Neutrophil (primary cell): ENCODE data around the gene ESPL1.

Source experiments
- H3K27ac ChIP-seq: fragments of 200-600 bp; sonication (generic); 2 replicates; pipeline ENCODE4 v1.5.1; 2016; ENCODE audit warnings: mild to moderate bottlenecking, moderate library complexity
- H3K27me3 ChIP-seq: fragments of 200-600 bp; sonication (generic); 2 replicates; pipeline ENCODE4 v1.6.0; 2016; ENCODE audit warnings: mild to moderate bottlenecking
- H3K36me3 ChIP-seq: fragments of 200-600 bp; sonication (generic); 2 replicates; pipeline ENCODE4 v1.5.1; 2017
- H3K4me1 ChIP-seq, 2 experiments: fragments of 200-600 bp in 1 of 2; sonication (generic) in 1 of 2; 1 replicate in 1 of 2; 2 replicates in 1 of 2; pipeline versions ENCODE4 v1.5.1 to v1.6.1; 2013 to 2016; ENCODE audit warnings: low read depth in 1 of 2, low read length in 1 of 2, mild to moderate bottlenecking in 1 of 2, moderate library complexity in 1 of 2; ENCODE audit not compliant: control insufficient read depth in 1 of 2, insufficient read depth in 1 of 2
- H3K4me3 ChIP-seq, 2 experiments: fragments of 200-600 bp in 1 of 2; sonication (generic) in 1 of 2; 1 replicate in 1 of 2; 2 replicates in 1 of 2; pipeline ENCODE4 v1.5.1; 2013 to 2016; ENCODE audit warnings: low read depth in 1 of 2, low read length in 1 of 2, mild to moderate bottlenecking in 1 of 2, moderate library complexity in 1 of 2
- H3K9me3 ChIP-seq: fragments of 200-600 bp; sonication (generic); 2 replicates; pipeline ENCODE4 v1.5.1; 2016
- TF ChIP-seq, protein P1 (sequence below): fragments of 200-600 bp; sonication (generic); IDR thresholded peaks from 2 replicates; pipeline ENCODE4 v1.5.1; 2016; ENCODE audit warnings: antibody characterized with exemption

ESPL1 gene

DNA sequence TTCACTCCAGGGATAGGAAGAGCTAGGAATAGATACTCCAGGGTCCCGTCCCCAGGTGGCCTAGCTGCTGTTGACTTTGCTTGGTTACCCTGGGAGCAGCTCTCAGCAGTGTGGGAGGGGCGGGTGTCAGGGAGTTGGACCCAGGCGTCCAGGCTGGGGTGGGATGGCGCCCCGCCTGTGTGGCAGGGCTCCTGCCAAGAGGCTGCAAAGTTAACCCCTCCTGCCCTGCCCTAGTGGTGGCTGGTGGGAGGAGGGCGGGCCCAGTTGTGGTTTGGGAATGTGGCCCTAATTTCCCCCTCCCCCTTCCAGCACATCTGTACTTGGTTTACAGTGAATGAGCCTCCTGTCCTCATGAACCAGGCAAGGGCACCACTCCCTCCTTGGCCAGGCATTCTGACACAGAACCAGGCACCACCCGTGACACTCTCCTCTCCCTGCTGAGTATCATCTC lies 34.4 kb upstream of the ESPL1 start:
- Histone ChIP-seq H3K9me3 (no peaks in the 10 kb centered on the region), H3K27ac (no peak overlapping the region), H3K36me3 (no peaks in the 10 kb centered on the region), H3K4me1 (peaks cover 11 to 15% of the 10 kb centered on the region in 2 experiments), H3K4me3 (no peak overlapping the region), H3K27me3 (peaks cover 93% of the 10 kb centered on the region)
- TF ChIP-seq, protein P1, sequence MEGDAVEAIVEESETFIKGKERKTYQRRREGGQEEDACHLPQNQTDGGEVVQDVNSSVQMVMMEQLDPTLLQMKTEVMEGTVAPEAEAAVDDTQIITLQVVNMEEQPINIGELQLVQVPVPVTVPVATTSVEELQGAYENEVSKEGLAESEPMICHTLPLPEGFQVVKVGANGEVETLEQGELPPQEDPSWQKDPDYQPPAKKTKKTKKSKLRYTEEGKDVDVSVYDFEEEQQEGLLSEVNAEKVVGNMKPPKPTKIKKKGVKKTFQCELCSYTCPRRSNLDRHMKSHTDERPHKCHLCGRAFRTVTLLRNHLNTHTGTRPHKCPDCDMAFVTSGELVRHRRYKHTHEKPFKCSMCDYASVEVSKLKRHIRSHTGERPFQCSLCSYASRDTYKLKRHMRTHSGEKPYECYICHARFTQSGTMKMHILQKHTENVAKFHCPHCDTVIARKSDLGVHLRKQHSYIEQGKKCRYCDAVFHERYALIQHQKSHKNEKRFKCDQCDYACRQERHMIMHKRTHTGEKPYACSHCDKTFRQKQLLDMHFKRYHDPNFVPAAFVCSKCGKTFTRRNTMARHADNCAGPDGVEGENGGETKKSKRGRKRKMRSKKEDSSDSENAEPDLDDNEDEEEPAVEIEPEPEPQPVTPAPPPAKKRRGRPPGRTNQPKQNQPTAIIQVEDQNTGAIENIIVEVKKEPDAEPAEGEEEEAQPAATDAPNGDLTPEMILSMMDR = no peak

DNA sequence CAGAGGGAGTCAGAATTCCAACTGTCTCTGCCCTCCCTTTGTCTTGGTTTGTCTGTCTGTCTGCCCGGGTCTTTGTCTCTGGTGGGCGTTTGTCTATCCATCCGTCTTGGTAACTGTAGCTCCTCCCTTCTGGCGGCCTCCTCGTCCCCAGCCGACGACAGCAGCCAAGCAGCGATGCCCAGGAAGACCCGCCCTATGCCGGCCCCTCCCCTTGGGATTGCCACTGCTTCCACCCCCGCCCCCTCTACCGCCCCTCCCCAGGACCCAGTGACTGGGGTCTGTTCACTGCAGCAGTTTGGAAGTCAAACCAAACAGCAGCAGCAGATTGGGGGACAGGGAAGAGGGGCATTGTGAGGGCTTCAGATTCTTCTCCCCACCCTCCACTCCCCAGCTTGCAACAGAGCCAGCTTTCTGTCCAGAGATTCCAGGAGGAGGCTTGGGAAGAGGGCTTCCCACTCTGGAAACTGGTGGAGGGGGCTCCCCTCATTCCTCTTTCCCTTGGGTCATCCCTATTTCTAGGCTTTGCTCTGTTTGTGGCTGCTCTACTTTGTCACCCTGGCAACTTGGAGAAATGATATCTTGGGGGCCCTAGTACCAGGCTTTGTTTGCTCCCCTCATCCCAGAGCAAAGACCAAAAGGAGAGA lies 33.7 kb upstream of the ESPL1 start:
- TF ChIP-seq, protein P1 = no peak
- Histone ChIP-seq H3K4me1 (peaks cover 11 to 15% of the 10 kb centered on the region in 2 experiments), H3K4me3 (no peak overlapping the region), H3K36me3 (no peaks in the 10 kb centered on the region), H3K9me3 (no peaks in the 10 kb centered on the region), H3K27me3 (peaks cover 86% of the 10 kb centered on the region), H3K27ac (no peak overlapping the region)

DNA sequence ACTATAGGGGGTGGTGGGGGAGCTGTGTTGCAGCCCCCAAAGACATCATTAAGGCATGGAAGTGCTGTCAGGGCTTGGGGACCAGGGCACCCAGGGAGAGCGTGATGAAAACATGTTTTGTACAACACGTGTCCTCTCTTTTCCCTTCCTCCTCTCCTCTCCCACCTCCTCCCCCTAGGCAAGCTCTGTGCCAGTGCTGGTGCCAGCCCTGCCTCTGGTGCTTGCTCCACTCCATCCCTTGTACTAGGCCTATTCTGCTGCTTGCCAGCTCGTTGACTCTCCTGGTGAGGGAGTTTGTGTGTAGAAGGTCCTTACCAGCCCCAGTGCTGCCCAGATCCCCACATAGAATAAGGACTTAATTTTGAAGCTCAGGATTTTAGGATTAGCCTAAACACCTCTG lies 32.9 kb upstream of the ESPL1 start:
- H3K36me3 ChIP-seq = no peaks in the 10 kb centered on the region
- no peak overlapping the region for H3K4me3 ChIP-seq
- H3K27ac ChIP-seq = no peak overlapping the region
- H3K9me3 ChIP-seq = no peaks in the 10 kb centered on the region
- TF ChIP-seq, protein P1 = no peak
- peaks cover 11 to 16% of the 10 kb centered on the region in 2 experiments for H3K4me1 ChIP-seq
- peaks cover 78% of the 10 kb centered on the region for H3K27me3 ChIP-seq

DNA sequence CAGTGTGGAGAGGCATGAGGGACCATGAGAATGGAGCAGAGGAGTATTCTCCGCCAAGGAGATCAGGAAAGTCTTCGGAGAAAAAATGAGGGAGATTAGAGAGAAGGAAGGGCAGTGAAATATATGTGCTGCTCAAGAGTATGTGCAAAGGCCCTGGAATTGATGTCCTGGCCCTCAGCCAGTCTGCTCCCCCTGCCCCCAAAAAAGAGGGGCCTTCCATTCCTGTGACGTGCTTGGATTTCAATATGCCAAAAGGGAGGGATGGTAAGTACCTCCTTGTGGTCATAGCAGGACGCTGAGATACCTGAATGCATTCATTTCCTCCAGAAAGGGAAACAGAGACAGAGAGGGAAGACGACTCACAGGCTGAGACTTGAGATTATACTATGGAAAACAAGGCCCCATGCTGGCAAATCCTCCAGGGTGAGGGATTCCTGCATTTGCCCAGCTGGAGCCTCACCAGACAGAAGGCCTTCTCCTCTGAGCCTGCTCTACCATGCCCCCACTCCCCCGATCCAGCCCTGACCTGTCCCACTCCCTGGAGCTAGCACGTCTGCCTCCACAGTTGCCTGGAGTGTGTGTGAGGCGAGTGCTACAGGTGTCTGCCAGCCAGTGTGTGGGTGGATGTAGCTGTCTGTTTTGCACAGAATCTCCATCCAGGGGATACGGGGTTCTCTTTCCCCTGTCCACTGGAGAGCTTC lies 32.2 kb upstream of the ESPL1 start:
- peaks cover 71% of the 10 kb centered on the region for H3K27me3 ChIP-seq
- H3K27ac ChIP-seq = no peak overlapping the region
- H3K4me3 ChIP-seq = no peak overlapping the region
- no peaks in the 10 kb centered on the region for H3K36me3 ChIP-seq
- H3K4me1 ChIP-seq = peaks cover 16 to 23% of the 10 kb centered on the region in 2 experiments
- H3K9me3 ChIP-seq = no peaks in the 10 kb centered on the region
- TF ChIP-seq, protein P1 = no peak

DNA sequence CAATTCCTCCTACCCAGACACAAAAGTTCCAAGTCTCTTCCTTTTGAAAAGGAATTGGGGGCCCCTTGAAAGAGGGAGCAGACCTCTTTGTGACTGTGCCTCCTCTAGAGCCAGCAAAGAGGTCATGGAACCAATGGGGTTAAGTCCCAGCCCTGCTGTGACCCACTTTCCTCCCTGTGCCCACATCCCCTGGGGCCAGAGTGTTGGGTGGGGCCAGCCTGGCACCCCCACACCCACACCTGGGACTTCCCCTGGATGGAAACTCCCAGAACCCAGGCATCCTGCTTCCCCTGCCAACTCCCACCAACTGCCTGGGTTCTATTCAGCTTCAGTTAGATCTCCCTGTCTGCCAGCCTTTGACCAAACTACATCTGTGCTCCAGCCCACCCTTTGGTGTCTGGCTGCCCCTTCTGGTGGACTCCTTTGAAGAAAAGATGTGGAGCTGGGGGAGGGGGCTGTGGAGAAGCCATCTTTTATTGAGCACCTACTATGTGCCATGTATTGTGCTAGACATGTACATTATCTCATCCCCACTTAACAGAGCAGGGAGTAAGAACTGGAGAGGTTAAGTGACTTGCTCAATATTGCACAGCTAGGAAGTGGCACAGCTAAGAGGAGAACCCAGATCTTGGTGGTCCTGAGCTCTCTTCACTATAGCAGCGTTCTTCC lies 31.5 kb upstream of the ESPL1 start:
- H3K27ac ChIP-seq = no peak overlapping the region

More for the DNA sequence above, 31.5 kb upstream of the ESPL1 start:
- TF ChIP-seq, protein P1 = no peak
- Histone ChIP-seq H3K4me3 (no peak overlapping the region), H3K27me3 (peaks cover 64% of the 10 kb centered on the region), H3K9me3 (no peaks in the 10 kb centered on the region), H3K36me3 (no peaks in the 10 kb centered on the region), H3K4me1 (peaks cover 15 to 24% of the 10 kb centered on the region in 2 experiments)
